Esophagus squamous epithelium (tissue), 5 donors: ENCODE measurements around the gene FBXO46. TPM values are rescaled to one million over a fixed set of nuclear protein-coding genes. Genes with fewer than 3 reads are reported as not detected.

ENCODE experiments used
- DNase-seq: peaks from one replicate; lab custom pipeline; 2025; lab: John Stamatoyannopoulos, UW
- H3K27ac ChIP-seq, 4 donors: fragments of 200-600 bp; sonication (generic); one replicate each; pipeline ENCODE4 v1.5.1; 2016 to 2019; ENCODE audit warnings: mild to moderate bottlenecking in 1 of 4
- H3K27me3 ChIP-seq, 4 donors: fragments of 200-600 bp; sonication (generic); 1 replicate in 3 of 4; 2 replicates in 1 of 4; pipeline versions ENCODE4 v1.5.1 to v1.6.0; 2017 to 2021; ENCODE audit warnings: antibody characterized with exemption in 1 of 4
- H3K36me3 ChIP-seq, 3 donors: fragments of 200-600 bp; sonication (generic); one replicate each; pipeline ENCODE4 v1.5.1; 2016 to 2019
- H3K4me1 ChIP-seq, 3 donors: fragments of 200-600 bp; sonication (generic); one replicate each; pipeline ENCODE4 v1.5.1; 2017 to 2019
- H3K4me3 ChIP-seq, 4 donors: fragments of 200-600 bp; sonication (generic); 1 replicate in 3 of 4; 2 replicates in 1 of 4; pipeline ENCODE4 v1.5.1; 2016 to 2019; ENCODE audit warnings: mild to moderate bottlenecking in 2 of 4, moderate library complexity in 1 of 4
- H3K9me3 ChIP-seq, 3 donors: fragments of 200-600 bp; sonication (generic); one replicate each; pipeline ENCODE4 v1.5.1; 2016 to 2019
- POLR2A ChIP-seq, 4 donors: fragments of 450-650 bp; IDR thresholded peaks; one replicate each; pipeline ENCODE4 v1.6.1; 2017; ENCODE audit warnings: antibody characterized with exemption in 4 of 4, mild to moderate bottlenecking in 4 of 4, moderate library complexity in 3 of 4
- WGBS, 2 donors: methylation state at CpG; one replicate each; pipeline ENCODE4 v1.1.5; 2018; 5-methylcytosine and 5-hydroxymethylcytosine counted together
- intact Hi-C: fragments of 100-400 bp; cut with DNase I; formaldehyde crosslinking; loops from one replicate; pipeline ENCODE4 v1.15.0; 2022
- total RNA-seq, 4 donors: library from RNA; depleted of rRNA; stranded (reverse); fragments of >200 nt; gene quantifications; one replicate each; pipeline ENCODE4 v1.1.0, GENCODE V29; 2016
- TF ChIP-seq, protein P1 (sequence below), 6 experiments: fragments of 450-650 bp in 4 of 6; fragments of 200-600 bp in 2 of 6; sonication (generic) in 2 of 6; IDR thresholded peaks; one replicate each; pipeline ENCODE4 v1.5.1; 2016 to 2019; ENCODE audit warnings: antibody characterized with exemption in 6 of 6, mild to moderate bottlenecking in 4 of 6, moderate library complexity in 4 of 6
- donor health status: DM: yes; HTN: yes; CAD: no.

The FBXO46 gene
- total RNA-seq, 4 donors from 2014 or later: 16.0 to 37.2 (median 25.9) TPM

DNA sequence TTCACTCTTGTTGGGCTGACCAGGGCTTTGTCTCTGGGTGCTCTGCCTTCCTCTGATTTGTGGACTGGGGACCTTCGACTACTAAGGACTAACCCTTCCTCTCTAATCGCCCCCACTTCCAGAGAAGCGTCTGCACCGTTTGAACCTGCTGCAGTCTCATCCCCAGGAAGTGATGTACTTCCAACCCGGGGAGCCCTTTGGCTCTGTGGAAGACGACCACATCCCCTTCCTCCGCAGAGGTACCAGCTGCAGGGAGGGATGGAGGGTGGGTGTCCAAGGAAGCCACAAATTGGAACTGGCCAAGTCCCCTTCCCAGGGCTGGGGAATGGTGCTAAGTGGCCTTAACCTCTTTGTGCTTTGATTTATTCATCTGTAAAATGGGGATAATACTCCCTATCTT is 29.0 kb downstream of the FBXO46 start:
- H3K27me3 ChIP-seq: no peaks in the 10 kb centered on the region
- intact Hi-C loops: no loop called here

DNA sequence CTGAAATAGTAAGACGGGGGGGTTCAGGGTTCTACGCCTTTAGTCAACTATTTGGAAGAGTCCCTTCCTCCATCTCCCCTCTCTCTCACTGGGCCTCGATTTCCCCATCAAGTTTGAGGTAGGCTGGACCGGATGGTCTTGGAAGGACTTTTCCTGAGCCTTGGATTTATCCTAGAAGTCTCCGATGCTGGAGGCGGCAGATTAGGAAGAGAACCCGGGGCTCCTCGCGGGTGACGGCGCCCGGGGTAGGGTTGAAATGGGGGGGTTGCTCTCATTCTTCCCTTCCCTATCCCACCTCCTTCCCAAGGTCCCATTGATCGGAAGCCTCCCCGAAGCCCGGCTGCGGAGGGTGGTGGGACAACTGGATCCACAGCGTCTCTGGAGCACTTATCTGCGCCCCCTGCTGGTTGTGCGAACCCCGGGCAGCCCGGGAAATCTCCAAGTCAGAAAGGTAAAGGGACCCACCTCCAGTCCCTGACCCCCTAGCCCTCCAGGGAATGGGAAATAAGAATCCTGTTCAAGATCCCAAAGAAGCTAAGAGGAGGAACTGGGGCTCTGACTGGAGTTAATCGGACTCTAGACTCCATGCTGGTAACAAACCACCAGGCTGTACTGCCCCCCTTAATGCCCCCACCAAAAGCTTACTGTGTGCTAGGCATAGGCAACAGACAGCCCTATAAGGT is 37.4 kb downstream of the FBXO46 start:
- peaks cover 0 to 24% (median 9%) of the 10 kb centered on the region in 3 donors for H3K4me1 ChIP-seq
- no peak for TF ChIP-seq POLR2A (IDR thresholded peaks at IDR 0.05)
- TF ChIP-seq, protein P1, sequence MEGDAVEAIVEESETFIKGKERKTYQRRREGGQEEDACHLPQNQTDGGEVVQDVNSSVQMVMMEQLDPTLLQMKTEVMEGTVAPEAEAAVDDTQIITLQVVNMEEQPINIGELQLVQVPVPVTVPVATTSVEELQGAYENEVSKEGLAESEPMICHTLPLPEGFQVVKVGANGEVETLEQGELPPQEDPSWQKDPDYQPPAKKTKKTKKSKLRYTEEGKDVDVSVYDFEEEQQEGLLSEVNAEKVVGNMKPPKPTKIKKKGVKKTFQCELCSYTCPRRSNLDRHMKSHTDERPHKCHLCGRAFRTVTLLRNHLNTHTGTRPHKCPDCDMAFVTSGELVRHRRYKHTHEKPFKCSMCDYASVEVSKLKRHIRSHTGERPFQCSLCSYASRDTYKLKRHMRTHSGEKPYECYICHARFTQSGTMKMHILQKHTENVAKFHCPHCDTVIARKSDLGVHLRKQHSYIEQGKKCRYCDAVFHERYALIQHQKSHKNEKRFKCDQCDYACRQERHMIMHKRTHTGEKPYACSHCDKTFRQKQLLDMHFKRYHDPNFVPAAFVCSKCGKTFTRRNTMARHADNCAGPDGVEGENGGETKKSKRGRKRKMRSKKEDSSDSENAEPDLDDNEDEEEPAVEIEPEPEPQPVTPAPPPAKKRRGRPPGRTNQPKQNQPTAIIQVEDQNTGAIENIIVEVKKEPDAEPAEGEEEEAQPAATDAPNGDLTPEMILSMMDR (IDR thresholded peaks at IDR 0.05): peak; percentile 86 to 93 (median 88)
- intact Hi-C loops: no loop called here
- 1 to 4% methylated on average over 15 to 18 of the region's 22 CpGs for WGBS, 2 donors
- H3K9me3 ChIP-seq: no peaks in the 10 kb centered on the region
- H3K27me3 ChIP-seq: no peaks in the 10 kb centered on the region
- peak overlapping the region; percentile 70 to 90 (median 80) for H3K4me3 ChIP-seq
- peaks cover 0 to 37% (median 4%) of the 10 kb centered on the region in 3 donors for H3K36me3 ChIP-seq
- DNase-seq: peak; percentile 21
- peak overlapping the region; percentile 83 to 97 (median 94) for H3K27ac ChIP-seq

More for the DNA sequence above, 29.0 kb downstream of the FBXO46 start:
- no peaks in the 10 kb centered on the region for H3K4me1 ChIP-seq
- DNase-seq: no peak
- TF ChIP-seq, protein P1 (IDR thresholded peaks at IDR 0.05): no peak
- no peak for TF ChIP-seq POLR2A (IDR thresholded peaks at IDR 0.05)
- H3K9me3 ChIP-seq: no peaks in the 10 kb centered on the region
- H3K27ac ChIP-seq: no peak overlapping the region
- H3K4me3 ChIP-seq: no peak overlapping the region
- peaks cover 0 to 42% (median 0%) of the 10 kb centered on the region in 3 donors for H3K36me3 ChIP-seq
- 56 to 68% methylated on average over 7 of the region's 7 CpGs for WGBS, 2 donors

DNA sequence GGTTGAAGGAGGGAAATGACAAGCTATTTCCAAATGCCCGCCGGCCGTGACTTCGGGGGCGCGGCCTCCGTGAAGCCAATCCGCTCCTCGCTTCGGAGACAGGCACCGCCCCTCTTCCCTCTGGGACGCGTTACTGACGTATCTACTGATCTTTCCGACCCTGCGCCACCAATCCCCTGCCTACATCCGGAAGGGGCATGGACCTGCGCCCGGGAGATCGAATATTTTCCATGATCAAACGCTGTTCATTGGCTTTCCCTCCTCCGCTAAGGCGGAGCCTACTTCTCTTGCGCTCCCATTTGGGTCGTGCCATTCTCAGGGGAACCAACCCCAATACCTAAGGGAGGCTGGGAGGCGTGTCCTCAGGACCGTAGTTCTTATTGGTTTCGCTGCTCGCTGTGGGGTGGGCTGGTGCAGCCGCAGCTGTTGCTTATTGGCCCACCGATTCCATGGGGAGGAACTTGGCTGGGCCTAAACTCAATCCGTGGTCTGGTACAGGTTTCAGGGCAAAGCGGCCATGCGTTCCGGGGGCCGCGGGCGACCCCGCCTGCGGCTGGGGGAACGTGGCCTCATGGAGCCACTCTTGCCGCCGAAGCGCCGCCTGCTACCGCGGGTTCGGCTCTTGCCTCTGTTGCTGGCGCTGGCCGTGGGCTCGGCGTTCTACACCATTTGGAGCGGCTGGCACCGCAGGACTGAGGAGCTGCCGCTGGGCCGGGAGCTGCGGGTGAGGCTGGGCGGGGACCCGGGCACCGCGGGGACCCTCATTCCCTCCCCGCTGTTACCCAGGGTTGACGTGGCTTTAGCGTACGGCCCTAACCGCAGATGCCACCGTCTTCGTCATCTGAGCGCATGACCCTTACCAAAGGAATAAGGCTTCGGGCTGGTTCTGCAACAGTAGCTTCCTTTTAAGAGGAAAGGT is 38.2 kb downstream of the FBXO46 start, which contains the start of gene QPCTL:
QPCTL (plus strand) TSS at position 480 of the 919 bp plus-strand sequence; CDS start at position 518, 38 bp downstream.
- TF ChIP-seq, protein P1 (IDR thresholded peaks at IDR 0.05): peak in 1 of 6 experiments; percentile 10
- TF ChIP-seq POLR2A (IDR thresholded peaks at IDR 0.05): peak in 3 of 4 donors; percentile 13 to 79 (median 47)
- whole genome bisulfite sequencing, 2 donors: 0% methylated on average over 20 to 37 of the region's 70 CpGs
- Histone ChIP-seq H3K9me3 (no peaks in the 10 kb centered on the region), H3K27me3 (no peaks in the 10 kb centered on the region), H3K4me1 (peaks cover 0 to 24% (median 9%) of the 10 kb centered on the region in 3 donors), H3K4me3 (peak within 1 kb of the TSS; percentile 70 to 90 (median 80)), H3K36me3 (peaks cover 7 to 43% (median 12%) of the 10 kb centered on the region in 3 donors), H3K27ac (peak within 1 kb of the TSS; percentile 83 to 97 (median 94))
- DNase-seq: peak; percentile 98
- intact Hi-C loops: no loop called here

DNA sequence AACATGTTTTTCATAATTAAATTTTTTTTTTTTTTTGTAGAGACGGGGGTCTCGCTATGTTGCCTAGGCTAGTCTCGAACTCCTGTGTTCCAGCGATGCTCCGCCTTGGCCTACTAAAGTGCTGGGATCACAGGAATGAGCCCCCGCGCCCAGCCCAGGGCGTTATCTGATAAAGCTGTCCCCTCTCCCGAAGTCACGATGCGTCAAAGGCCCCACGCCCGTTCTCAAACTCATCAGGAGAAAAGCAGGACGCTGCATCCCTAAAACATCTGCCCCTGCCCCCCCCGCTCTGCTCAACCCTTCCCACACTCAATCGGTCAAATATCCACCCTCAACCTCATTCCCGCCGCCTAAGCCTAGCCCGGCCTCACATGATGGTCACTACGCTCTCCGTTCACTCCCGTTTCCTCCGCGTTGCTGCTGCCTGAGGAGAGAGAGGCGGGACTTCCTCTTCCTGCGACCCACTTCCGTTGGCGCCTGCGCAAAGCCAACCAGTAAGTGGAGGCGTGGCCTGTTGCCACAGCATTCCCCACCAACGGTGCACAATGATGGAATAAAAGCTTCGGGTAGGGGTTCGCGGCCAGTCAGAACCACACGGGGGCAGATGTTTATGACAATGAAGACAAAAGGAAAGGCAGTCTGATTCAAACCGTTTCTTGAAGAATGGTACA is 39.0 kb downstream of the FBXO46 start, which contains the start of gene SNRPD2:
SNRPD2 (minus strand) TSS at position 438 of the 671 bp plus-strand sequence; CDS start at position 373, 65 bp downstream.
- H3K36me3 ChIP-seq: peaks cover 12 to 49% (median 18%) of the 10 kb centered on the region in 3 donors
- DNase-seq: peak; percentile 63
- H3K27me3 ChIP-seq: no peaks in the 10 kb centered on the region
- 0% methylated on average over 14 to 21 of the region's 36 CpGs for WGBS, 2 donors
- intact Hi-C loops: no loop called here
- peak within 1 kb of the TSS; percentile 83 to 97 (median 94) for H3K27ac ChIP-seq
- TF ChIP-seq POLR2A (IDR thresholded peaks at IDR 0.05): peak in 3 of 4 donors; percentile 79 to 88 (median 82)
- TF ChIP-seq, protein P1 (IDR thresholded peaks at IDR 0.05): no peak
- H3K4me1 ChIP-seq: peaks cover 0 to 24% (median 9%) of the 10 kb centered on the region in 3 donors
- no peaks in the 10 kb centered on the region for H3K9me3 ChIP-seq
- peak within 1 kb of the TSS; percentile 70 to 90 (median 80) for H3K4me3 ChIP-seq
